MV-4-11 (cell line): ENCODE measurements around the gene SSBP3.

Experiments used
- DNase-seq: peaks from one replicate; lab custom pipeline; 2025; lab: John Stamatoyannopoulos, UW

The SSBP3 gene

GRCh38 chr1:54409156-54410142 lies 3.3 kb upstream of the SSBP3 start:
- peak; percentile 49 for DNase-seq

GRCh38 chr1:54408147-54409066 lies 2.2 kb upstream of the SSBP3 start:
- DNase-seq: peak; percentile 84

- DNase-seq: peak; percentile 93
Observed at GRCh38 chr1:54407404-54408146, 1.4 kb upstream of the SSBP3 start.

- no peak for DNase-seq
Observed at GRCh38 chr1:54407154-54407403, 885 bp upstream of the SSBP3 start.

DNA sequence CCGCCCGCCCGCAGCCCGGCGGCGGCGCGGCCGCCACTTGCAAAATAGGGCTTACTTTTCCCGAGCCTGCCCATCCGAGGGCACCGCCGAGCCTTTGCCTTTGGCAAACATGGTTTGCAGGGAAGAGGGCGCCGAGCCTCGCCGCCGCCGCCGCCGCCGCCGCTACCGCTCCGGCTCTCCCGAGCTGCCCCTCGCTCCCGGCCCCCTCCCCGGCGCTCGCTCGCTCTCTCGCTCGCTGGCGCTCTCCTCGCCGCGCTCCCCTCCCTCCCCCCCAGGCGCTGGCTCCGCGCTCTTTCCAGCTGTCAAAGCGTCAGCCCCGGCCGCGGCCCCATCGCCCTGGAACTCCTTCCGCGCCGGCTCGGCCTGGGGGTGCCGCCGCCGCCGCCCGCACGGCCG lies 298 bp downstream of the SSBP3 start:
- DNase-seq: no peak

GRCh38 chr1:54404939-54405897 lies 976 bp downstream of the SSBP3 start:
- no peak for DNase-seq

GRCh38 chr1:54404263-54404662 lies 1.9 kb downstream of the SSBP3 start:
- DNase-seq: no peak

DNA sequence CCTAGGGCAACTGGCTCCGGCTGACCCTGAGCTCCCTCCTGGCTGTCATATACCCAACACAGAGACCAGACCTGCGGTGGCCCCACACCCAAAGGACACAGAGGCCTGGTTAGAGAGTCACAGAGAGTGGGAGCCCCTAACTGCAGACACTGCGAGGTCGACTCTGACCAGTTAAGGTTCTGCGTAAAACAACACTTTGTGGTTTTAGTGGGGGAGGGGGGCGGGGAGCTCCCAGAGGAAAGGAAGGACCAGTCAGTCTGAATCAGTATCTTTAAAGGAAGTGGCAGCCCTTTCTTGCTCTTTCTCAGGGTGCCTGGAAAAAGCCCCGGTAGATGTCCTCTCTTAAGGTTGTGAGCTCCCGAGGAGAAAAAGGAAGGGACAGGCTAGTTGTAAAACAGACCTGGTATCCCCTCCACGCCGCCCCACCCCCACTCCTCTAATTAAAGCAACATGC lies 2.4 kb downstream of the SSBP3 start:
- peak; percentile 61 for DNase-seq

DNA sequence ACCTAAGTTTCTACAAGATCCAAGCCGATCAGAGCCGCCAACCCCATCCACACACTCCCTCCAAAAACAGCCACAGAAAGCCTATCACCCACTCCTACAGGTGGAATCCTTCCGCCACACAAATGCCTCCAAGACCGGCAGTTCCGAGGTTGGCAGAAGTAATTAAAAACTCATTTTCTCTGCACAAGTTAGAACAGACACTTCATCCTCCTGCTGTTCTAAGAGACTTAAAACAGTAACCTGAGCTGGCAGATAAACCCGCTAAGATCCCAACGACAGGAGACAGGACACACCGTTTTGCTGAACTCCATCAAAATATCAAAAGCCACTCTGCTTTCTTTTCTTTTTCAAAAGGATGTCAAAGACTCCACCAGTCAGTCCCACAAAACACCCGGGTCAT lies 2.8 kb downstream of the SSBP3 start:
- DNase-seq: no peak

- DNase-seq: no peak
Observed at GRCh38 chr1:54402896-54403295, 3.3 kb downstream of the SSBP3 start.

GRCh38 chr1:54401799-54402198 lies 4.4 kb downstream of the SSBP3 start:
- DNase-seq: no peak

DNA sequence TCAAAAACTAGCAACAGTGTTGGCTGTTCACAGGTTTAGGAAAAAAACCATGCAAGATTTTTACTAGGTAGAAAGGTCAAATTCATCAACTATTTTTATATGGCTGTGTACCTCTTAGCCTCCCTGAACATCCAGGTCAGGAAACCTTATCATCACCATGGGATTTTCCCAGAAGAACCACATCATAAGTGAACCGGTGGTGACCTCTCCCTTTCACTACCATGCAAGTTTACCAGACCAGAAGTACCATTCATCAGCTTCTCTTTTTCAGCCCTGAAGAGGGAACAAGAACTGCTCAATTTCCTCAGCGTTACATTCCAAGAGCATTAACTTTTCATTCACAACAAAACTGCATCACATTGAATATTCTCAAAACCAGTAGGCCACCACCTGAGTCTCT lies 5.9 kb downstream of the SSBP3 start:
- DNase-seq: peak; percentile 29

DNA sequence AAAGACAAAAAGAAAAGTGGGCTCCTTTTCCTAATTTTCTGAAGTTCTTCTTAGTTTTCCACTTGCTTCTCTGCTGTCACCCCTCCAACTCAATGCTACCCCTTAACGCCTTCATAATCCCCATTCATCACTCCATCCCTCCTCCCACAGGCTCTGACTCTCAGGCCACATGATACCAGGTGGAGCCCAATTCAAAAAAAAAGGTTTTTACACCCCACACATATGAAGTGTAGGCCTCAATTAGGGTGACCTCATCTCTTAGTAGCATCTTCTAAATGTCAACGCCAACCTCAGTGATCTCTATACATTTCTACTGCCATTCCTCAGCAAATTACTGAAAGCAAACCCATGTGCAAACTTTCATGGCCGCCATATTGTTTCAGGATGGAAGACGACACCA lies 6.4 kb downstream of the SSBP3 start:
- DNase-seq: no peak

GRCh38 chr1:54398963-54399528 lies 7.1 kb downstream of the SSBP3 start:
- DNase-seq: no peak

- no peak for DNase-seq
Observed at GRCh38 chr1:54397980-54398379, 8.2 kb downstream of the SSBP3 start.

- no peak for DNase-seq
Observed at GRCh38 chr1:54397090-54397591, 9.1 kb downstream of the SSBP3 start.

- no peak for DNase-seq
Observed at GRCh38 chr1:54396261-54396933, 9.8 kb downstream of the SSBP3 start.

- no peak for DNase-seq
Observed at GRCh38 chr1:54395281-54395934, 10.8 kb downstream of the SSBP3 start.

- DNase-seq: no peak
Observed at GRCh38 chr1:54394104-54394503, 12.1 kb downstream of the SSBP3 start.
